GM18498 (cell line): ENCODE results near the gene GLUL.

Source experiments
- ATAC-seq: cut with Tn5 transposase; IDR thresholded peaks from one replicate; pipeline ENCODE4 v1.9.1; 2021; ENCODE audit warnings: mild to moderate bottlenecking, moderate library complexity; ENCODE audit not compliant: unreplicated experiment

Gene GLUL

DNA sequence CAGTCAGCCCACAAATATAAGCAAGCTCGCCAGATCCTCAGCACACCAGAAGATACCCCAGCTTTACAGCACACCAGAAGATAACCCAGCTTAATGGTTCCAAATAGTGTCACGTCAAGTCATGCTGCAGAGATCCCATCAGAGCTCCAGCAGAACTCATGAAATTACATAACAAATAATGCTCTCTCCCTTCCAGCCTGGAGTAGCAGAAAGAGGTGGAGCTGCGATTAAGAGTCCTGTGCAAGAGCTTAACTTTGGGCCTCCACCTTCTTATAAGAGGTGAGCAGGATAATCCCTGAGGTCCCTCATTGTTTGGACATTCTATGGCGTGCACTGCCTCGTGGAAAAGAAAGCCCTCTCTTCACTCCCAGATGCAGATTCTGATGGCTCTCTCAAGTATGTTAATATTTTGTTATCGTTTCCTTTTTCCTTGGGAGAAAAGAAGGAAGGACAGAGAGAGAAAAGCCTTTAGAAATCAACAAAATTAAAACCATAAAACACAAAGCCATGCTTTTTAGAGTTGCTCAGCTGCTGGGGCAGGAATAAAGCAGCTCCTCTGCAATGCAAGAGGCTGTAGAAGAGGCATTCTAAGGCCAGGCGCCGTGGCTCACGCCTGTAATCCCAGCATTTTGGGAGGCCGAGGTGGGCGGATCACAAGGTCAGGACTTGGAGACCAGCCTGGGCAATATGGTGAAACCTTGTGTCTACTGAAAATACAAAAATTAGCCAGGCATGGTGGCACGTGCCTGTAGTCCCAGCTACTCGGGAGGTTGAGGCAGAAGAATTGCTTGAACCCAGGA lies 59.1 kb downstream of the GLUL start:
- no peak for ATAC-seq
